GM15510 (cell line): ENCODE results near the gene MAT1A.

ENCODE experiments used
- POLR2A ChIP-seq: IDR thresholded peaks from 3 replicates; pipeline ENCODE4 v1.6.1; 2011; ENCODE audit warnings: borderline replicate concordance; ENCODE audit not compliant: insufficient read length; ENCODE audit errors: extremely low read depth

The MAT1A gene

DNA sequence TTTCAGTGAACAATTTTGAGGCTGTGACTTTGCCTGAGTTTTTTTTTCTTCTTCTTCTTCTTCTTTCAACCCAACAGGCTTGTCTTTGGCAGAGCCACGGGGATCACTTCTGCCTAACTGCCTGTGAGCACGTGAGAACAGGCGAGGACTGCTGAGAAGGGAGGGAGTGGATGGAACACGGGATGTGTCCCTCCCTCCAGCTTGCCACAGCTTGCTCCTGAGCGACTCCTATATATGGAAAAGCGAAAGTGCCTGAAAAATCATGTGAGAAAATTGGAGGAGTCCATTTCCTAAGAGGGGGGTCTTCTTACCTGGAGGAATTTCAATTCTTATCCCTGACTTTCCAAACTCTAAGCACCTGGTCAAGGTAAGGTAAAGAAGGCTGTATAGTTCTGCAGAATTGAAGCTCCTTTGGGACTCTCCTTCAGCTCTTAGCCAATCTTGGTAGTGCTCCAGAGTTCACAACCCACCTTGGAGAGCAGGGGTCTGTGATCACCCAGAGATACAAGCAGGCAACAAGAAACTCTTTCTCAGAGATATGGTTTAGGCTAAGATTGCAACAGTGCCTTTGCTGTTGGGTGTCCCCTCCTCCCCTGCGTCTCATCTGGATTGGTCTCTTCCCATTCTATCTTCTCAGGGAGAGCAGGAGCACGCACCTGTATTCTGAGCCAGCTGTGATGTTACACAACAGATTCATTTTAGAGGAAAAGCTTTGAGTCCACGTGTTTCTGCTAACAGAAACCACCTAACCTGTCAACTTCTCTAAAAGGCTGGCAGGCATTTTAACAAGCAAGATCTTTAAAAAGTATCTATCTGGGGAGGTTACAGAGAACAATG lies at the start of gene MAT1A:
Gene MAT1A, minus strand, starts transcription at position 208 of the 837 bp plus-strand sequence. CDS start 235 bp downstream, outside the sequence.
- no peak for TF ChIP-seq POLR2A

- TF ChIP-seq POLR2A = no peak
Observed at GRCh38 chr10:80333983-80334382, 44.5 kb upstream of the MAT1A start.

GRCh38 chr10:80324891-80325364 lies 35.5 kb upstream of the MAT1A start:
- TF ChIP-seq POLR2A = no peak

- TF ChIP-seq POLR2A = no peak
Observed at GRCh38 chr10:80324086-80324485, 34.6 kb upstream of the MAT1A start.

DNA sequence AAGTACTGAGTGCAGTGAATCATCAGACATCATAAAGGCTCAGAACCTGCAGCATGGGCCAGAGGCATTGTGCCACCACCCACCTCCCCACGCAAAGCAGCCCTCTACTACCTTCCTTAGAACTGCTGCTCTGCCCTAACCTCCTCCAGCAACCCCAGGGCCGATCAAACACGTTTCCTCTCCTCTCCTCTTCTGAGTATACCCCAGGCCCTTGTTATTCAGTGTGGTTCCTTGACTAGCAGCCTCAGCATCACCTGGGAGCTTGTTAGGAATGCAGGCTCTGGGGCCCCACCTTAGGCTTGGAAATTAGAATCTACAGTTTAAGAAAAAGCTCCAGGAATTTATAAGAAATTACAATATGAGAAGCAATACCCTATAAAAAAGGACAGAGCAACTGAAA lies 33.9 kb upstream of the MAT1A start:
- TF ChIP-seq POLR2A = no peak

DNA sequence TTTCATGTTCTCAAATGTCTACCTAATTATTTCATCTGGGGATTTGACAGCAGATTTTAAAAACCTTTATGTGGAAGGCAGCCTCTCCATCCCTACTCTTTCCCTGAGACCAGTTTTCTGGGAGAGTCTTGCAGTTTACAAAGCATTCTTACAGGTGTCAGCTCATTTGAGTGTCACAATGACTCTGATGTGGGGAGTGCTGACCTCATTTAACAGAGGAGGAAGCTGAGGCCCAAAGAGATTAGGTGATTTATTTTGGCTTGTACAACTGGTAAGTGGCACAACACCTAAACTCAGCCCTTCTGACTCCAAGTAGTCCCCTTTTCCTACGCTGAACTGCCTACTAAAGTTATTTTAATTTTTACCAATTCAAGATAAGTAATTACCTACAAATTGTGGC lies 33.3 kb upstream of the MAT1A start:
- TF ChIP-seq POLR2A = no peak

GRCh38 chr10:80322158-80322557 lies 32.7 kb upstream of the MAT1A start:
- TF ChIP-seq POLR2A = no peak

GRCh38 chr10:80321183-80321582 lies 31.7 kb upstream of the MAT1A start:
- no peak for TF ChIP-seq POLR2A

DNA sequence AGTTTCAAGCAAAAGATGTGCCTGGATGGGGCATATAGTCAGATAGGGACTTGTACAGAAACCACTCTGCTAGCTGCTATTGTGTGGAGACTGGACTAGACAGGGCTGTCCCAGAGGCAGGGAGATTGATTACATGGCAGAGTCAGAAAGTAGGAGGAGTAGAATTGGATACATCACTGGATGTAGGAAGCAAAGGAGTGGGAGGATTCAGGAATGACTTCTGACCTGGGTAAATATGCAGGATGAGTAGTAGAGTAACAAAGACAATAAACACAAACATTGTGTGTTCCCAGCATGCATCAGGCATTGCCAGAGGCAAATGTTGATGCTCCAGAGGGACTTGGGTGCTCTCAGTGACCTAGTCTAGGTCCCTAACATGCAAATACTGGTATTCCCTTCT lies 30.9 kb upstream of the MAT1A start:
- TF ChIP-seq POLR2A = no peak

DNA sequence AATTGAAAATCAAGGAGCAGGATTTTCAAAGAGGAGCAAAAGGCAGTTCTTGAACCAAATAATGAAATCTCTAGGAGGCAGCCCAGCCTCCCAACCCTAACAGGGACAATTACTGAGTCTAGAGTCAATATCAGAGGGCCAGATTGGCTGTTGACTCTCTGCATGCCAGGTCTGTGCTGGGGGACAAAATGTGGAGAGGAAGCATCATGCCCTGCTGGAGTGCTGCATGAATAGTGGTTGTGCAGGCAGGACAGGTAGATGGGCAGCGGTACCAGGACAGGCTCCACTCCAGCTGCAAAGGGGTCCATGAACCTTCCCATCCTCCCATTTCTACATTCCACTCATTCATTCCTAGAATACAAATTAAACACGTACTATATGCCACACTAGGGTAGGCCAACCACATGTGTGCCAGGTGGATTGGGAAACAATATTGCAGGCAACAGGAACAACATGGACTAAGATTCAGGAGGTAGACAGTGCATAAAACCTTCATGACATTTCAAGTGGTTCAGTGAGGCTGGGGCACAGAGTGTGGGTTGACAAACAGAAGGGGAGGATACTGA lies 30.4 kb upstream of the MAT1A start:
- TF ChIP-seq POLR2A = no peak

DNA sequence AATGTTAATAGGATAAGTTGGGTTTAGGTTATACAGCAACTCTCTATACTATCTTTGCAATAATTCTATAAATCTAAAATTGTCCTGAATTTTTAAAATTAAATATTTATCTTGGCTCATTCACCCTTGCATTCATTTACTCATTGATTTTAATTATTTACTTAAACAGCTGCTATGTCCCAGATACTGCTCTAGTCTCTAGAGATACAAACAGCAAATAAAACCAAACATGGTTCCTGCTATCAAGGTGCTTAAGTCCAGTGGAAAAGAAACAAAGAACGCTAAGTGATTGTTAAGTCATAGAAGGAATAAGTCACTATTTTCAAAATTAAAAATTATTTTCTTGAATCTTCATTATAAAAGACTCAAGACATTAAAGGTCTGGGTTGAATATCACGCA lies 29.9 kb upstream of the MAT1A start:
- no peak for TF ChIP-seq POLR2A

DNA sequence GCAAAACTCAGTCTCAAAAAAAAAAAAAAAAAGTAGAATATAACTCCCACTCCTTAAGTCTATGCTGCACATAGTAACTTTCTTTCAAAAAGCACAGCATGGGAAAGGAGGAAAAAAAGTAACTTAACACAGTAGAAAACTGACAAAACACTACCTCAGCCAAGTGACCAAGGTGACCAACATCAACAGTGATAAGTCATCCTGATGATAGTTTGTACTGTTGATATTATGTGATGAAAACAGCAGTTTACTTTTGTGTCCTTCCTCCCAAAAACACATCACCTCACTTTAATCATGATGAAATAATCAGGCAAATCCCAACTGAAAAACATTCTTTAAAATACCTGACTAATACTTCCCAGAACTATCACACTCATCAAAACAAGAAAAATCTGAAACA lies 29.3 kb upstream of the MAT1A start:
- no peak for TF ChIP-seq POLR2A

GRCh38 chr10:80315391-80315790 lies 25.9 kb upstream of the MAT1A start:
- no peak for TF ChIP-seq POLR2A

DNA sequence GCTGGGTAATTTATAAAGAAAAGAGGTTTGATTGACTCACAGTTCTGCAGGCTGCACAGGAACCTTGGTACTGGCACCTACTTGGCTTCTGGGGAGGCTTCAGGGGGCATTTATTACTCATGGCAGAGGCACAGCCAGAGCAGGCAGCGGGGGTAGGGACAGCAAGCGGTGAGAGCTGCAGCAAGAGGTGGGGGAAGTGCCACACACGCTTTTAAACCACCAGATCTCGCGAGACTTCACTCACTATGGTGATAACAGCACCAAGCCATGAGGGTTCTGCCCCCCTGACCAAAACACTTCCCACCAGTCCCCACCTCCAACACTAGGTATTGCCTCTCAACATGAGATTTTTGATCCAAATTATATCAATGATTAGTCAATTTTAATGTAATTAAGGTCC lies 24.1 kb upstream of the MAT1A start:
- TF ChIP-seq POLR2A = no peak

DNA sequence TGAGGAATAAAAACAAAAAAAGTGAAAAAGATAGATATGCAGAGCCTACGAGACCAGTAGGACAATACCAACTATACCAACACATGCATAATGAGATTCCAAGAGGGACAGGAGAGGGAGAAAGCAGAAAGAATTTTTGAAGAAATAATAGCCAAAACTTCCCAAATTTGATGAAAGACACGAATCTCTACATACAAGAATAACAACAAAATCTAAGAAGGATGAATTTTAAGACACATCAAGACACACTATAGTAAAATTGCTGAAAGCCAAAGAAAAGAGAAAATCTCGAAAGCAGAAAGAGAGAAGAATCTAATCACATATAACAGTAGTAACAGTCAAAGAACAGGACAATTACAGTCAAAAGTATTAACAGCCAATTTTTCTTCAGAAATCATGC lies 7.5 kb upstream of the MAT1A start:
- no peak for TF ChIP-seq POLR2A
